ENCODE results near the gene PLOD3. TPM values are rescaled to one million over a fixed set of nuclear protein-coding genes. Genes with fewer than 3 reads are reported as not detected.

Gene PLOD3
- total and polyA plus RNA-seq, 2 of the 8 experiments (the other 6 are each of a cell fraction or from before 2014, with no cell fraction given) = 28.4 to 47.2 TPM

GRCh38 chr7:101233907-101234547, 16.6 kb upstream of the PLOD3 start (continued):
- TF ChIP-seq RXRA (IDR thresholded peaks at IDR 0.05; ENCODE audit: insufficient read depth, low read depth, low read length) (no peak), RNF2 (IDR thresholded peaks at IDR 0.05; ENCODE audit: borderline replicate concordance, low read depth, low read length, missing control alignments, poor library complexity, severe bottlenecking) (no peak)
- TF ChIP-seq, protein P1, sequence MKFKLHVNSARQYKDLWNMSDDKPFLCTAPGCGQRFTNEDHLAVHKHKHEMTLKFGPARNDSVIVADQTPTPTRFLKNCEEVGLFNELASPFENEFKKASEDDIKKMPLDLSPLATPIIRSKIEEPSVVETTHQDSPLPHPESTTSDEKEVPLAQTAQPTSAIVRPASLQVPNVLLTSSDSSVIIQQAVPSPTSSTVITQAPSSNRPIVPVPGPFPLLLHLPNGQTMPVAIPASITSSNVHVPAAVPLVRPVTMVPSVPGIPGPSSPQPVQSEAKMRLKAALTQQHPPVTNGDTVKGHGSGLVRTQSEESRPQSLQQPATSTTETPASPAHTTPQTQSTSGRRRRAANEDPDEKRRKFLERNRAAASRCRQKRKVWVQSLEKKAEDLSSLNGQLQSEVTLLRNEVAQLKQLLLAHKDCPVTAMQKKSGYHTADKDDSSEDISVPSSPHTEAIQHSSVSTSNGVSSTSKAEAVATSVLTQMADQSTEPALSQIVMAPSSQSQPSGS (IDR thresholded peaks at IDR 0.05; ENCODE audit: low read length) = no peak
